ENCODE results near the gene MYPN.
"Not testable (repeated sequence)": the region's sequence is repeated elsewhere in the genome, so short reads cannot be mapped to it uniquely, and the experiment has no call there.

The MYPN gene

GRCh38 chr10:68237173-68237572 is 127.9 kb downstream of the MYPN start:
- no peak for DNase-seq

DNA sequence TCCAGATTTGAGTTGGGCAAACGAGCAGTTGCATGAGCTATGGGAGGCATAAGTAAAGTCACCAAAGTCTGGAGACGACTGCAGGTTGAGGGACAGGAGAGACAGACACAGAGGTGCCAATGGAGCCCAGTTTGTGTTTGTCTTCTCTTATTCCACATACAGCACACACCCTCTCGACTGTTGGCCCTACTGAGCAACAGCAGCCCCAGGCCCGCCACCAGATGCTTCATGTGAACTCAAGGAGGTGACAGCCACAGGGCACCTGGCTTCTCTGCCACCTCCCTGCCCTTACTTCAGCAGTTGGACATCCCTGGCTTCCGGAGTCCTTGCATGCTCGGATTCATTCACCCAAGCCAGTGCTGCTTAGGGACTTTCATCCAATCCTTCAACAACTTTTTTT is 129.1 kb downstream of the MYPN start:
- no peak for DNase-seq

GRCh38 chr10:68239069-68239468 is 129.8 kb downstream of the MYPN start:
- no peak for DNase-seq

GRCh38 chr10:68239596-68240150 is 130.4 kb downstream of the MYPN start:
- DNase-seq, result no peak

DNA sequence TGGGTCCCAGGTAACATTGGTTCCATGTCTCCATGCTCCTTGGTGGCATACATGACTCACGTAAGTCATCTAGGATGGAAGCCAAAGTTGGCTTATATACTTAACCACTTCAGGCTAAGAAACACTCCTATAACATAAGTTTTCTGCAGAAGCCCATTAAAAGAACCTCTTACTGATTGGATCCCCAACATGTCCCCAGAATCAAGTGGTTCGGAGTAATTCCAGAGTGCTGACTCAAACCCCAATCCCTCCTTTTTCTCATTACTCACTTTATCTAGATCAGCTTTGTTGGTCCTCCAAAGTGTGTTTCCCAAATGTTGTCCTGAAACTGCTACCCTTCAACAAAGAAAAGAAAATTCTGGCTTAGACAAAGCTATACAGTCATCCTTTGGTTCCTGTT is 132.8 kb downstream of the MYPN start:
- no peak for DNase-seq

GRCh38 chr10:68246397-68246796 is 137.1 kb downstream of the MYPN start:
- DNase-seq, result not testable (repeated sequence)

DNA sequence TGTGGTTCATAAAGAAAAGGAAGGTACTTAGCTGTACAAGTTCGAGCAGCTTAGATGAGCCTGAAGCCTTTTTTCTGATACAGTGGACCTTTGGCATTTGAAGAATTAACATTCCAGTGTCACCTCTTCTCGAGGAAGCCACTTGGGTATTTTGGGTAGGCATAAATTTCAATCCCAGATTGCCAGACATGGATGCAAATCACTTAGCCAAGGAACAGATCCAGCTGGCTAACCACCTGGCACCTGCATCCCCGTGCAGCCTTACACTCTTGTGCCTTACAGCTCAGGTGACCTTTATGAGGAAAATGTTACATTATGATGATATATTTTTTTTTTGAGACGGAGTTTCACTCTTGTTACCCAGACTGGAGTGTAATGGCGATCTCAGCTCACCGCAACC is 138.6 kb downstream of the MYPN start:
- DNase-seq, result no peak

GRCh38 chr10:68249297-68249696 is 140.0 kb downstream of the MYPN start:
- no peak for DNase-seq

DNA sequence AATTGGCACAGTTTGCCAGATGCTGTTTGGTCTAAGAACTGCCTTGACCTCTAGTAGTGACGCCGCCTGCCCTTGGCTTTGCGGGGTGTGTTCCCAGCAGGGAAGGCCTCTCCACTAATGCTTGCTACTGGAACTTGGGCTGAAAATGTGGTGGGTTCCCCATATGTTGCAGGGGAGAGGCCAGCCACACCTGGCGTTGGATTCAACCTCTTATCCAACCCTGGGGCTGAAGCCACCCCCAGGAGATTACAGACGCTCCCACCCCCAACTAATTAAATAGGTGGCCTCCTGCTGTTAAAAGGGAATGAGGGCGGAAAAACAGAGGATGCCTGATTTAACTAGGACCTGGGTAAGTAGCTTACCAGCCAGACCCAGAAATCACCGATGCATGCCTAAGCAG is 141.9 kb downstream of the MYPN start:
- no peak for DNase-seq

- no peak for DNase-seq
These were observed 142.6 kb downstream of the MYPN start for GRCh38 chr10:68251625-68252495.

- DNase-seq, result no peak
These were observed 144.1 kb downstream of the MYPN start for GRCh38 chr10:68253346-68253745.

DNA sequence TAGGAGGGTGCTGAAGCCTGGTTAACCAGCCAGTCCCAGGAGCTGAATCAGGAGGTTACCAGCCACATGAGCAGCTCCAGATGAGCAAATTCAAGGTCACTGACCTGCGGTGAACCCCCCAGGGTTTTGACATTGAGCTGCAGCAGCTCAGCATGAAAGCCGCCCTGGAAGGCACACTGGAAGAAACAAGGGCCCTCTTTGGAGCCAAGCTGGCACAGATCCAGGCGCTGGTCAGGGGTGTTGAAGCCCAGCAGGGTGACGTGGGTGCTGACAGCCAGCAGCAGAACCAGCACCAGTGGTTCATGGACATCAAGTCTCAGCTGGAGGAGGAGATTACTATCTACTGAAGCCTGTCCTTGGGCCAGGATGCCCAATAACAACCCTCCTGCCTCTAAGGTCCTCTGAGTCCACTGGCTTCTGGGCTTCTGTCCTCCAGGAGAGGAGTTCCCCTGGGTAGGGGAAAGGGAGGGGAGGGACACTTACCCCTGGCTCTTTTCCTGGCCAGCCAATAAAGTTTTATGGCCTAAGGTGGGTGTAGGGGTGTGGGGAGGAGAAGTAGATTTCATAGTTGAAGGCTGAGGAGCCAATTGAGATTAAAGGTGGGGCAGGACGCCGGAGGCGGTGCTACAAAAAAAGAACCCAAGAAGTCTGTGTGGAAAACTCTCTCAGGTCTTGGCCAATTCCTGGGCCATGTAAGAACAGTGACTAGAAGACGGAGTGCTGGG is 152.0 kb downstream of the MYPN start:
- no peak for DNase-seq
